OCI-LY3 (cell line): ENCODE measurements around the gene GRPR.

ENCODE experiments used
- H2AFZ ChIP-seq: fragments of 200-600, 300-600 bp; shearing (Covaris generic); 2 replicates; pipeline ENCODE4 v1.6.0; 2014; ENCODE audit warnings: antibody characterized with exemption, low read depth, low read length
- H3K27ac ChIP-seq: fragments of 200-600, 300-600 bp; sonication (generic); 2 replicates; pipeline ENCODE4 v1.5.1; 2014; ENCODE audit warnings: mild to moderate bottlenecking, low read length, moderate library complexity, mixed read lengths
- H3K27me3 ChIP-seq: fragments of 200-600, 300-600 bp; sonication (generic); 2 replicates; pipeline ENCODE4 v1.6.1; 2014; ENCODE audit warnings: low read depth, low read length, mixed read lengths
- H3K36me3 ChIP-seq: fragments of 200-600, 300-600 bp; sonication (generic); replicated peaks from 2 replicates; pipeline ENCODE3; 2014; ENCODE audit warnings: low read depth, low read length, mixed read lengths
- H3K4me1 ChIP-seq: fragments of 300-600, 200-600 bp; sonication (generic); 2 replicates; pipeline ENCODE4 v1.6.1; 2014; ENCODE audit warnings: low read length, mixed read lengths
- H3K4me2 ChIP-seq: fragments of 200-600, 300-600 bp; sonication (generic); 2 replicates; pipeline ENCODE4 v1.6.1; 2014; ENCODE audit warnings: low read length, mixed read lengths
- H3K4me3 ChIP-seq: fragments of 300-600, 200-600 bp; sonication (generic); 2 replicates; pipeline ENCODE4 v1.5.1; 2014; ENCODE audit warnings: antibody characterized with exemption, mild to moderate bottlenecking, low read length, moderate library complexity
- H3K79me2 ChIP-seq: fragments of 300-600, 200-600 bp; shearing (Covaris generic); 2 replicates; pipeline ENCODE4 v1.6.1; 2014; ENCODE audit warnings: mild to moderate bottlenecking, low read length, mixed read lengths
- H3K9ac ChIP-seq: fragments of 300-600, 200-600 bp; shearing (Covaris generic); 2 replicates; pipeline ENCODE4 v1.6.0; 2014; ENCODE audit warnings: mild to moderate bottlenecking, low read length, moderate library complexity
- H3K9me3 ChIP-seq: fragments of 200-600, 300-600 bp; shearing (Covaris generic); 2 replicates; pipeline ENCODE4 v1.6.1; 2014; ENCODE audit warnings: low read length, mixed read lengths; ENCODE audit not compliant: insufficient read depth
- H4K20me1 ChIP-seq: fragments of 200-600, 300-600 bp; sonication (generic); 2 replicates; pipeline ENCODE4 v1.6.1; 2016; ENCODE audit warnings: low read length, mixed read lengths; ENCODE audit not compliant: insufficient read depth
- EZH2phosphoT487 ChIP-seq: fragments of 200-600 bp; shearing (Covaris generic); IDR thresholded peaks from 2 replicates; pipeline ENCODE4 v1.6.1; 2018; ENCODE audit warnings: antibody characterized with exemption, mixed run types, low read depth
- TF ChIP-seq, protein P1 (sequence below): fragments of 200-600, 300-600 bp; sonication (generic); IDR thresholded peaks from 2 replicates; pipeline ENCODE4 v1.5.1; 2014; ENCODE audit warnings: antibody characterized with exemption, low read length, low read depth

GRPR gene

DNA sequence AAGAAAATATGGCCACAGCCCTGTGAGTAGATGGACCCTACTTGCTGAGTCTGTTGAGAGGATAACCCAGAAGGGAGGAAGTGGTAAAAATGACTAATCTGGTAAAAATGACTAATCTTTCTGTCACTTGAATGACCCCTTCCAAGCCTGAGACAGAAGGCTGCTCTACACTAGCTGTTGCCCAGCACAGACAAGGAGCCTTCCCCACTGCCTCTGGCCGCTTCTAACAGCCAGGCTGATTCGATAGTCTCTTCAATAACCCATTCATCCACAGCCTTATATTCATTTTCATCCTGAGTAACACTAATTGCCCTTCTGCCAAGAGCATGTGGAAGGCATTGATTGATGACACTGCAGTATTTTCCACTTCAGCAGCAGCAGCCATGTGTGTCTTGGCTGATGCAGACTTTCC, 62.4 kb downstream of the GRPR start:
- Histone ChIP-seq H4K20me1 (no peaks in the 10 kb centered on the region), H3K4me3 (no peak overlapping the region), H3K27me3 (no peaks in the 10 kb centered on the region), H3K9me3 (no peaks in the 10 kb centered on the region), H2AFZ (no peak overlapping the region), H3K27ac (no peak overlapping the region), H3K36me3 (no peaks in the 10 kb centered on the region), H3K4me2 (peak overlapping the region; percentile 30), H3K4me1 (peaks cover 12% of the 10 kb centered on the region), H3K9ac (no peak overlapping the region), H3K79me2 (no peaks in the 10 kb centered on the region)
- TF ChIP-seq, protein P1, sequence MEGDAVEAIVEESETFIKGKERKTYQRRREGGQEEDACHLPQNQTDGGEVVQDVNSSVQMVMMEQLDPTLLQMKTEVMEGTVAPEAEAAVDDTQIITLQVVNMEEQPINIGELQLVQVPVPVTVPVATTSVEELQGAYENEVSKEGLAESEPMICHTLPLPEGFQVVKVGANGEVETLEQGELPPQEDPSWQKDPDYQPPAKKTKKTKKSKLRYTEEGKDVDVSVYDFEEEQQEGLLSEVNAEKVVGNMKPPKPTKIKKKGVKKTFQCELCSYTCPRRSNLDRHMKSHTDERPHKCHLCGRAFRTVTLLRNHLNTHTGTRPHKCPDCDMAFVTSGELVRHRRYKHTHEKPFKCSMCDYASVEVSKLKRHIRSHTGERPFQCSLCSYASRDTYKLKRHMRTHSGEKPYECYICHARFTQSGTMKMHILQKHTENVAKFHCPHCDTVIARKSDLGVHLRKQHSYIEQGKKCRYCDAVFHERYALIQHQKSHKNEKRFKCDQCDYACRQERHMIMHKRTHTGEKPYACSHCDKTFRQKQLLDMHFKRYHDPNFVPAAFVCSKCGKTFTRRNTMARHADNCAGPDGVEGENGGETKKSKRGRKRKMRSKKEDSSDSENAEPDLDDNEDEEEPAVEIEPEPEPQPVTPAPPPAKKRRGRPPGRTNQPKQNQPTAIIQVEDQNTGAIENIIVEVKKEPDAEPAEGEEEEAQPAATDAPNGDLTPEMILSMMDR: no peak
- no peak for TF ChIP-seq EZH2phosphoT487

DNA sequence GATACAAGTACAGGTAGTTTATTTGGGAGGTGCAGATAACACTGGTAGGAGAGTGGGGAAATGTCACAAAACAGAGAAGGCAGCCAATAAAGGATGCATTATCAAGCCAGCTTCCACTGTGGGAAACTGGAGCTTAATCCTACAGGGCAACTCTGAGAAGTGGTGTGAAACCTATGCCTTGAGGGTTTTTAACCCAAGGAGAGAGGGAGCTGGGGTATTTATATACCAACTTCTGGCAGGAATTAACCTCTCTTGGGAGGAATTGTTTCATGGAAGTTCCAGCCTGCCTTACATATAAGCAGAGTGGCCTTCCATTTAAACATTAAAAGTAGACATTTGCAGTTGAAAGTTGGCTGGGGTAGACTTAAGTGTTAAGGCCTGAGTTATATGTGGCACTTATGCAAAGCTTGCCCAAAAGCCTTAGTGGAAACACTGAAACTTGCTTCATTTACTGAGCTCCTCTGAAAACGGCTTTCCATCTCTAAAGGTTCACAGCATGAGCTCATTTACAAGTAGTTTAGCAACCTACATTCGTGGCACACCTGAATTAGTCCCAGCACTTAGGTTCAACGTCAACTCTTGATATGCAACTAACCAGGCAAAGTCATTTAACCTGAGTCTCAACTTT, 63.1 kb downstream of the GRPR start:
- Histone ChIP-seq H3K27ac (no peak overlapping the region), H3K9ac (no peak overlapping the region)

DNA sequence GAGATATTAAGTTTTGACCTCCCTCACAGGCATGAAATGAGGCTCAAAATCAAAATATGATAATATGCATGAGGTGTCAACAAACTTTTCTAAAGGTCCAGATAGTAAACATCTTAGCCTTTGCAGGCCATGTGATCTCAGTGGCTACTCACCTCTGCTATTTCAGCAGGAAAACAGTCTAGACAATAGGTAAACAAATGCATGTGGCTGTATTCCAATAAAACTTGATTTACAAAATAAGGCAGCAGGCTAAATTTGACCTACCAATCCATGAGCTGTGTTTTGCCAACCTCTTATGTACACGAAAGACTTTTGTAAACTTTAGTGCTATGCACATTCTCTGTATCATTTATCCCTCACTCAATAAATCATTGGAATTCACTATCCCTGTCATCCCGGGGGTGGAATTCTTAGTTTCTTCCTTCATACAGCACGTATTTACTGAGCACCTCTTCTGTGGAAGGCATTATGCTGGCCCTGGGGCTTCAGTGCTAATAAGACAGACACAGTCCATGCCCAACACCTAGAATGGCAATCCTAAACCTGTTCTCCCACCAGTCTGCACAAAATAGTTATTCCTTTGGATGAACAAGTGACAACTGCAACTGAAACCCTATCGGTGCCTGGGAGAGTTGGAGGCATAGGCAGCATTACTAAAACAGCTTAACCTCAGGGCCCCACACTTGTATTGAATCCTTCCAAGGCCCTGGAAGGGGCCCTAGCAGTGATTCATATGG, 63.8 kb downstream of the GRPR start:
- H3K27ac ChIP-seq: no peak overlapping the region
- no peaks in the 10 kb centered on the region for H3K79me2 ChIP-seq
- H2AFZ ChIP-seq: no peak overlapping the region
- no peak overlapping the region for H3K4me3 ChIP-seq
- H3K9ac ChIP-seq: no peak overlapping the region
- no peaks in the 10 kb centered on the region for H4K20me1 ChIP-seq
- H3K36me3 ChIP-seq: no peaks in the 10 kb centered on the region
- H3K27me3 ChIP-seq: no peaks in the 10 kb centered on the region
- no peak for TF ChIP-seq EZH2phosphoT487
- TF ChIP-seq, protein P1: no peak
- no peak overlapping the region for H3K4me2 ChIP-seq
- H3K9me3 ChIP-seq: no peaks in the 10 kb centered on the region
- H3K4me1 ChIP-seq: peaks cover 12% of the 10 kb centered on the region

More for the DNA sequence above, 63.1 kb downstream of the GRPR start:
- H3K4me1 ChIP-seq: peaks cover 12% of the 10 kb centered on the region
- H3K4me3 ChIP-seq: no peak overlapping the region
- H4K20me1 ChIP-seq: no peaks in the 10 kb centered on the region
- H3K79me2 ChIP-seq: no peaks in the 10 kb centered on the region
- H3K36me3 ChIP-seq: no peaks in the 10 kb centered on the region
- no peak overlapping the region for H3K4me2 ChIP-seq
- H3K9me3 ChIP-seq: no peaks in the 10 kb centered on the region
- no peaks in the 10 kb centered on the region for H3K27me3 ChIP-seq
- no peak overlapping the region for H2AFZ ChIP-seq
- TF ChIP-seq, protein P1: no peak
- no peak for TF ChIP-seq EZH2phosphoT487

DNA sequence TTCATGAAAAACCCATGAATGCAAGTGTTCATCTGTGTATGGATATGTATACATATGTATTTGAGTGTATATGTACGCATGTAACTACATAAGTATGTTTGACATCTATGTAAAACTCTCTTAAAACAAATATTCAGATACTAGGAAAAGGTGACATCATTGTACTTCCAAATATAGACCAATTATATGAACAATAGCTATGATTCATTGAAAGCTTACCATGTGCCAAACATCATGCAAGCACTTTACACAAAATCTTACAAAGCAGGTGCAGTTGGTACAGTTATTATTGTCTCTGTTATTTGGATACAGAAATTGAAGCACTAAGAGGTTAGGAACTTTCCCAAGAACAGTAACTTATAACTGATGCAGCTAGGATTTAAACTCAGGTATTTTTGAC, 65.3 kb downstream of the GRPR start:
- no peak overlapping the region for H3K27ac ChIP-seq
- no peaks in the 10 kb centered on the region for H3K27me3 ChIP-seq
- H3K79me2 ChIP-seq: no peaks in the 10 kb centered on the region
- no peak for TF ChIP-seq EZH2phosphoT487
- TF ChIP-seq, protein P1: no peak
- no peak overlapping the region for H3K4me2 ChIP-seq
- peaks cover 12% of the 10 kb centered on the region for H3K4me1 ChIP-seq
- no peaks in the 10 kb centered on the region for H3K9me3 ChIP-seq
- H3K36me3 ChIP-seq: no peaks in the 10 kb centered on the region
- H4K20me1 ChIP-seq: no peaks in the 10 kb centered on the region
- H3K4me3 ChIP-seq: no peak overlapping the region
- H2AFZ ChIP-seq: no peak overlapping the region
- no peak overlapping the region for H3K9ac ChIP-seq
